GM12873 (cell line): Measurements from ENCODE around the gene COG1.

Source experiments
- CTCF ChIP-seq: IDR thresholded peaks from 2 replicates; pipeline ENCODE4 v1.5.1; 2012; ENCODE audit warnings: low read depth, mild to moderate bottlenecking, moderate library complexity, low read length, control low read depth; ENCODE audit not compliant: insufficient read depth; ENCODE audit errors: missing control alignments

COG1 gene, protein sequence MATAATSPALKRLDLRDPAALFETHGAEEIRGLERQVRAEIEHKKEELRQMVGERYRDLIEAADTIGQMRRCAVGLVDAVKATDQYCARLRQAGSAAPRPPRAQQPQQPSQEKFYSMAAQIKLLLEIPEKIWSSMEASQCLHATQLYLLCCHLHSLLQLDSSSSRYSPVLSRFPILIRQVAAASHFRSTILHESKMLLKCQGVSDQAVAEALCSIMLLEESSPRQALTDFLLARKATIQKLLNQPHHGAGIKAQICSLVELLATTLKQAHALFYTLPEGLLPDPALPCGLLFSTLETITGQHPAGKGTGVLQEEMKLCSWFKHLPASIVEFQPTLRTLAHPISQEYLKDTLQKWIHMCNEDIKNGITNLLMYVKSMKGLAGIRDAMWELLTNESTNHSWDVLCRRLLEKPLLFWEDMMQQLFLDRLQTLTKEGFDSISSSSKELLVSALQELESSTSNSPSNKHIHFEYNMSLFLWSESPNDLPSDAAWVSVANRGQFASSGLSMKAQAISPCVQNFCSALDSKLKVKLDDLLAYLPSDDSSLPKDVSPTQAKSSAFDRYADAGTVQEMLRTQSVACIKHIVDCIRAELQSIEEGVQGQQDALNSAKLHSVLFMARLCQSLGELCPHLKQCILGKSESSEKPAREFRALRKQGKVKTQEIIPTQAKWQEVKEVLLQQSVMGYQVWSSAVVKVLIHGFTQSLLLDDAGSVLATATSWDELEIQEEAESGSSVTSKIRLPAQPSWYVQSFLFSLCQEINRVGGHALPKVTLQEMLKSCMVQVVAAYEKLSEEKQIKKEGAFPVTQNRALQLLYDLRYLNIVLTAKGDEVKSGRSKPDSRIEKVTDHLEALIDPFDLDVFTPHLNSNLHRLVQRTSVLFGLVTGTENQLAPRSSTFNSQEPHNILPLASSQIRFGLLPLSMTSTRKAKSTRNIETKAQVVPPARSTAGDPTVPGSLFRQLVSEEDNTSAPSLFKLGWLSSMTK

DNA sequence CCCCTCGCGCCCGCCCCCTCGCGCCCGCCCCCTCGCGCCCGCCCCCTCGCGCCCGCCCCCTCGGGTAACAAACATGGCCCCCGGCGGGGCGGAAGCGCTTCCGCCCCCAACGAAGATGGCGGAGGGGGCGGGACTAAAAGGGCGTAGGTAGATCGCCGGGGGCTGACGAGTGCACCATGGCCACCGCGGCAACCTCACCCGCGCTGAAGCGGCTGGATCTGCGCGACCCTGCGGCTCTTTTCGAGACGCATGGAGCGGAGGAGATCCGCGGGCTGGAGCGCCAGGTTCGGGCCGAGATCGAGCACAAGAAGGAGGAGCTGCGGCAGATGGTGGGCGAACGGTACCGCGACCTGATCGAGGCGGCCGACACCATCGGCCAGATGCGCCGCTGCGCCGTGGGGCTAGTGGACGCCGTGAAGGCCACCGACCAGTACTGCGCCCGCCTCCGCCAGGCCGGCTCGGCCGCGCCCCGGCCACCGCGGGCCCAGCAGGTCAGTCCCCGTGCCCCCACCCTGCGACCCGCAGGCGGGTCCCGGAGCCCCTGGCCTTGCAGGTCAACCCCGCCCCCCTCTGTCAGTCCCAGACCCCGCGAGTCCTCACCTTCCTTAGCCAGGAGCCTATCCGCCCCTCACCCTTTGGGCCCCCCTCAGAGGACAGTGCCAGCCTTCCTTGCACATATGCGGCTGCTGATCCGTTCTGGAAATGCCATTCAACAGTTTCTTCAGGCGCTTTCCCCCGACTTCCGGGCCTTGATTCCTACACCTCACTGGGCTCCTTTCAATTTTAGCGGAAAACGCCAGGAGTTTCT is at the start of gene COG1:
Gene COG1 (plus strand): TSS at position 162 of the 808 bp plus-strand sequence. CDS start 15 bp downstream, at position 177.
- TF ChIP-seq CTCF, result no peak

- TF ChIP-seq CTCF, result no peak
Observed at GRCh38 chr17:73145641-73146040, 47.2 kb upstream of the COG1 start.

DNA sequence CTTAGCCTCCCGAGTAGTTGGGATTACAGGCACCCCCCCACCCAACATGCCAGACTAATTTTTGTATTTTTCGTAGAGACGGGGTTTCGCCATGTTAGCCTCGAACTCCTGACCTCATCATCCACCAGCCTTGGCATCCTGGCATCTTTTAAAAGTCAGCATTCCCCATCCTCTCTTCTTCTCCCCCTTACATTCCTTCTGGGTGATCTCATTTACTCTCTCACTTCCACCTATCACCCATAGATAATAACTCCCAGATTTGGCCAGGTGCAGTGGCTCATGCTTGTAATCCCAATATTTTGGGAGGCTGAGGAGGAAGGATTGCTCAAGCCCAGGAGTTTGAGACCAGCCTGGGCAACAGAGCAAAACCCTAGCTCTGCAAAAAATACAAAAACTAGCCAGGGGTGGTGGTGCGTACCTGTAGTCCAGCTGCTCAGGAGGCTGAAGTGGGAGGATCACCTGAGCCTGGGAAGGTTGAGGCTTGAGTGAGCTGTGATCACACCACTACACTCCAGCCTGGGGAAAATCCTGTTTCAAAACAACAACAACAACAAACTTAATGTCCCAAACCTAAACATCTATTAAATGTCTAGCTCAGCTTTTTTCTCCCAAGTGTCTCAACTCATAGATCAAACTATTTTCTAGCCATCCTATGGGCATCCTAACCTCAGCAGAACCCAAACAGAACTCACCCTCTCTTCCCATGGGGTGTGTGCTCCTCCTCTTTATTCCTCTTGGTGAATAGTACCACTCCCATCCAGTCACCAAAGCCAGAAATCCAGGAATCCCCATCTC is 44.1 kb upstream of the COG1 start:
- TF ChIP-seq CTCF, result no peak

- no peak for TF ChIP-seq CTCF
Observed at GRCh38 chr17:73151916-73152632, 40.8 kb upstream of the COG1 start.

DNA sequence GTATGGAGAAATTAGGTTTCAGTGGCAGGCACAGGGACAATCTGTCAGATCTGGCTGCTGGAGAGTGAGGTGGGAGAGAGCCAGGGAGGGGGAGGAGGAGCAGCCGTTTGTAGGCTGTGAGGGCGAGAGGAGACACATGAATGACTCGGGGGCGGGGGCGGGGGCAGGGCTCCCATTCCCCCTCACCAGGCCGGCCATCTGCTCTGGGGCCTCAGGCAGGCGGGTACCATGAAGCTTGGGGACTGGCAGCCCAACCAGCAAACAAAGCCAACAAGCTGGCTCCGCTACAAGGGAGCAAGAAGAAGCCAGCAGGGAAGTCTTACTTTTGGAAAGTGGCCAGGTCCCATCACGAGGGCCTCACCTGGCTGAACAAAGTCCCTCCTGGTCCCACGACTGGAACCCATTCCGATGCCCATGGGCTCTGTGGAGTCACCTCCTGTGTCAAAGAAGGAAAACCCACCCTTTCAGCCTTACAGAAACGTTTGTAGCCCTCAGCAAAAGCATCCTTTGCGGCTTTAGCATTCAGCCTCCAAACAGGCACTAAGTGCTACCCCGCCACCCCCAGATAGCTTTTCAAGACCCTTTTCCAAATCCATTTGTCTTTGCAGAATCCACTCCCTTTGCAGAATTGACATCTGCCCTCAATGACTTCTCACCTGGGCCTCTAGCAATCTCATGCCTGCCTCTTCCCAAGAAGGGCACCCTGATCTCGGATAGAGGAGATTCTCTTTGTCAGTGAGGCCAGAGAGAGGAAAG is 37.3 kb upstream of the COG1 start:
- TF ChIP-seq CTCF, result no peak
